CD8-positive, alpha-beta memory T cell (primary cell): Measurements from ENCODE around the gene TMEM120B. TPM values are rescaled to one million over a fixed set of nuclear protein-coding genes. Genes with fewer than 3 reads are reported as not detected.
"Not testable (repeated sequence)": the region's sequence is repeated elsewhere in the genome, so short reads cannot be mapped to it uniquely, and the experiment has no call there.

Source experiments
- CTCF ChIA-PET: fragments of 350-600 bp; sonication (Branson Sonifier 250); formaldehyde crosslinking; loops from one replicate; lab custom pipeline; 2021; ENCODE audit warnings: antibody characterized with exemption; lab: Charles Lee
- POLR2A ChIA-PET: fragments of 350-600 bp; sonication (Branson Sonifier 250); formaldehyde crosslinking; loops from one replicate; lab custom pipeline; 2021; ENCODE audit warnings: antibody characterized with exemption; lab: Charles Lee
- DNase-seq, 5 donors: peaks; one replicate each; pipeline versions ENCODE4 v3.0.0 to v3.0.0-alpha.2; 2020 to 2022; ENCODE audit warnings: mixed read lengths in 1 of 5
- H3K27ac ChIP-seq: one replicate; pipeline ENCODE4 v1.7.0; 2013; ENCODE audit warnings: low read depth, mild to moderate bottlenecking, low read length, moderate library complexity
- H3K27me3 ChIP-seq: 2 replicates; pipeline ENCODE4 v1.7.0; 2013; ENCODE audit warnings: low read length, mild to moderate bottlenecking; ENCODE audit not compliant: insufficient read depth, poor library complexity, severe bottlenecking
- H3K36me3 ChIP-seq: 2 replicates; pipeline ENCODE4 v1.7.0; 2013; ENCODE audit warnings: mild to moderate bottlenecking, low read length, moderate library complexity; ENCODE audit not compliant: insufficient read depth
- H3K4me1 ChIP-seq: 2 replicates; pipeline ENCODE4 v1.7.0; 2013; ENCODE audit warnings: mild to moderate bottlenecking, low read length, moderate library complexity; ENCODE audit not compliant: insufficient read depth
- H3K4me3 ChIP-seq: 2 replicates; pipeline ENCODE4 v1.7.0; 2013; ENCODE audit warnings: mild to moderate bottlenecking, low read length
- H3K9me3 ChIP-seq: 2 replicates; pipeline ENCODE4 v1.7.0; 2013; ENCODE audit warnings: mild to moderate bottlenecking, low read length
- H3K27ac Mint-ChIP-seq, 8 donors: one replicate each; pipeline ENCODE4 v1.8.0; 2020 to 2021; ENCODE audit warnings: mixed read lengths in 8 of 8, mild to moderate bottlenecking in 6 of 8, inconsistent platforms in 3 of 8, moderate library complexity in 3 of 8
- H3K27me3 Mint-ChIP-seq, 2 donors: one replicate each; pipeline ENCODE4 v1.8.0; 2020 to 2021; ENCODE audit warnings: mixed read lengths in 2 of 2, mild to moderate bottlenecking in 1 of 2, moderate library complexity in 1 of 2
- H3K36me3 Mint-ChIP-seq, 3 donors: one replicate each; pipeline ENCODE4 v1.8.0; 2020 to 2021; ENCODE audit warnings: mixed read lengths in 3 of 3, inconsistent platforms in 1 of 3, mild to moderate bottlenecking in 1 of 3
- H3K4me1 Mint-ChIP-seq, 3 donors: one replicate each; pipeline ENCODE4 v1.8.0; 2020 to 2021; ENCODE audit warnings: mixed read lengths in 3 of 3, inconsistent platforms in 1 of 3, mild to moderate bottlenecking in 1 of 3
- H3K4me3 Mint-ChIP-seq, 7 donors: one replicate each; pipeline ENCODE4 v1.8.0; 2020 to 2021; ENCODE audit warnings: mixed read lengths in 7 of 7, mild to moderate bottlenecking in 6 of 7, moderate library complexity in 4 of 7, inconsistent platforms in 2 of 7
- H3K9me3 Mint-ChIP-seq, 5 donors: one replicate each; pipeline ENCODE4 v1.8.0; 2020 to 2022; ENCODE audit warnings: mixed read lengths in 5 of 5, mild to moderate bottlenecking in 3 of 5, moderate library complexity in 2 of 5, inconsistent platforms in 1 of 5
- polyA plus RNA-seq: library from polyadenylated mRNA; unstranded; fragments of 300-500 nt; fragmentation: Illumina TruSeq; gene quantifications from one replicate; pipeline ENCODE4 v1.2.3, GENCODE V29; 2021
- total RNA-seq, 2 experiments: library from RNA; stranded (reverse); gene quantifications; one replicate each; pipeline ENCODE4 v1.2.3, GENCODE V29; 2021

The TMEM120B gene
- total and polyA plus RNA-seq, 3 experiments from 2014 or later = 3.9 to 15.2 (median 12.5) TPM

- peaks cover 5 to 40% (median 12%) of the 10 kb centered on the region in 3 donors for H3K36me3 Mint-ChIP-seq
- H3K27me3 Mint-ChIP-seq = peaks cover 0 to 2% of the 10 kb centered on the region in 2 donors
- H3K9me3 ChIP-seq = no peaks in the 10 kb centered on the region
- H3K4me3 Mint-ChIP-seq = peak overlapping the region; percentile 88 to 96 (median 89)
- peak in 4 of 5 donors; percentile 55 to 71 (median 68) for DNase-seq
- H3K27me3 ChIP-seq = no peaks in the 10 kb centered on the region
- H3K4me1 ChIP-seq = peaks cover 78% of the 10 kb centered on the region
- peak overlapping the region; percentile 79 for H3K4me3 ChIP-seq
- POLR2A ChIA-PET = interaction anchor here (0.6 to 8.3 kb wide), 10 partner anchors 8 to 1668 kb away, joined by 3 to 235 read pairs (median 5); partner anchors contain the start of genes ORAI1, SETD1B, SNRNP35 and TMEM120B
- H3K27ac ChIP-seq = peak overlapping the region; percentile 97
- H3K4me1 Mint-ChIP-seq = peaks cover 70 to 80% (median 74%) of the 10 kb centered on the region in 3 donors
- H3K27ac Mint-ChIP-seq = peak overlapping the region; percentile 99 to 100 (median 100)
- H3K36me3 ChIP-seq = peaks cover 8% of the 10 kb centered on the region
- no peaks in the 10 kb centered on the region for H3K9me3 Mint-ChIP-seq
- CTCF ChIA-PET = interaction anchor here (1.0 to 44.0 kb wide), 3 partner anchors 7 to 95 kb away, joined by 3 to 1908 read pairs (median 1908); partner anchors contain the start of genes RHOF and SETD1B
These were observed 76.8 kb downstream of the TMEM120B start for GRCh38 chr12:121789233-121789781.

GRCh38 chr12:121789800-121790728 is 77.5 kb downstream of the TMEM120B start:
- H3K9me3 Mint-ChIP-seq = no peaks in the 10 kb centered on the region
- H3K4me1 Mint-ChIP-seq = peaks cover 69 to 80% (median 74%) of the 10 kb centered on the region in 3 donors
- Histone ChIP-seq H3K4me1 (peaks cover 78% of the 10 kb centered on the region), H3K4me3 (peak overlapping the region; percentile 79), H3K9me3 (no peaks in the 10 kb centered on the region), H3K27me3 (no peaks in the 10 kb centered on the region), H3K36me3 (peaks cover 8% of the 10 kb centered on the region), H3K27ac (peak overlapping the region; percentile 97)
- H3K36me3 Mint-ChIP-seq = peaks cover 0 to 37% (median 7%) of the 10 kb centered on the region in 3 donors
- ChIA-PET CTCF (interaction anchor here (0.6 to 44.0 kb wide), 5 partner anchors 8 to 291 kb away, joined by 3 to 1908 read pairs (median 4); partner anchors contain the start of genes RHOF and SETD1B), POLR2A (interaction anchor here (0.6 to 8.3 kb wide), 10 partner anchors 9 to 1668 kb away, joined by 3 to 235 read pairs (median 5); partner anchors contain the start of genes ORAI1, SETD1B, SNRNP35 and TMEM120B)
- H3K4me3 Mint-ChIP-seq = peak overlapping the region; percentile 88 to 96 (median 89)
- H3K27ac Mint-ChIP-seq = peak overlapping the region; percentile 99 to 100 (median 100)
- H3K27me3 Mint-ChIP-seq = peaks cover 0 to 2% of the 10 kb centered on the region in 2 donors
- DNase-seq = peak; percentile 93 to 98 (median 95)

GRCh38 chr12:121790785-121791184 is 78.2 kb downstream of the TMEM120B start:
- H3K4me3 ChIP-seq = peak overlapping the region; percentile 99
- ChIA-PET POLR2A (interaction anchor here (0.5 to 8.3 kb wide), 4 partner anchors 9 to 125 kb away, joined by 4 to 235 read pairs (median 44); partner anchors contain the start of gene SETD1B), CTCF (interaction anchor here (0.6 to 44.0 kb wide), 4 partner anchors 8 to 292 kb away, joined by 3 to 1908 read pairs (median 956); partner anchors contain the start of genes RHOF and SETD1B)
- peak overlapping the region; percentile 88 to 96 (median 89) for H3K4me3 Mint-ChIP-seq
- H3K9me3 ChIP-seq, H3K27me3 ChIP-seq, H3K27me3 Mint-ChIP-seq, H3K9me3 Mint-ChIP-seq, DNase-seq, H3K36me3 ChIP-seq: not testable (repeated sequence)
- H3K4me1 ChIP-seq = peaks cover 80% of the 10 kb centered on the region
- peak overlapping the region; percentile 99 to 100 (median 100) for H3K27ac Mint-ChIP-seq
- peaks cover 71 to 81% (median 75%) of the 10 kb centered on the region in 3 donors for H3K4me1 Mint-ChIP-seq
- peak overlapping the region; percentile 97 for H3K27ac ChIP-seq
- H3K36me3 Mint-ChIP-seq = peaks cover 0 to 43% (median 7%) of the 10 kb centered on the region in 3 donors

- peaks cover 68% of the 10 kb centered on the region for H3K4me1 ChIP-seq
- Mint-ChIP-seq H3K36me3 (peaks cover 0 to 43% (median 6%) of the 10 kb centered on the region in 3 donors), H3K4me1 (peaks cover 61 to 76% (median 64%) of the 10 kb centered on the region in 3 donors), H3K4me3 (peak overlapping the region; percentile 88 to 96 (median 89)), H3K27ac (peak overlapping the region; percentile 99 to 100 (median 100)), H3K27me3 (peaks cover 0 to 2% of the 10 kb centered on the region in 2 donors), H3K9me3 (no peaks in the 10 kb centered on the region)
- no peaks in the 10 kb centered on the region for H3K27me3 ChIP-seq
- peak overlapping the region; percentile 99 for H3K4me3 ChIP-seq
- no peaks in the 10 kb centered on the region for H3K9me3 ChIP-seq
- POLR2A ChIA-PET = interaction anchor here (3.7 to 12.2 kb wide), 5 partner anchors 10 to 20 kb away, joined by 29 to 277 read pairs (median 58); partner anchors contain the start of gene SETD1B
- peak; percentile 41 to 70 (median 50) for DNase-seq
- peaks cover 8% of the 10 kb centered on the region for H3K36me3 ChIP-seq
- CTCF ChIA-PET = interaction anchor here (1.3 to 44.0 kb wide), 6 partner anchors 8 to 97 kb away, joined by 4 to 1908 read pairs (median 94); partner anchors contain the start of genes PSMD9, RHOF, SETD1B and TMEM120B
- H3K27ac ChIP-seq = peak overlapping the region; percentile 79
These were observed 79.4 kb downstream of the TMEM120B start for GRCh38 chr12:121791671-121792551.

- Histone ChIP-seq H3K36me3 (peaks cover 10% of the 10 kb centered on the region), H3K9me3 (no peaks in the 10 kb centered on the region), H3K27ac (peak overlapping the region; percentile 79), H3K4me3 (peak overlapping the region; percentile 99), H3K27me3 (no peaks in the 10 kb centered on the region), H3K4me1 (peaks cover 64% of the 10 kb centered on the region)
- peak in 4 of 5 donors; percentile 60 to 80 (median 67) for DNase-seq
- H3K9me3 Mint-ChIP-seq = no peaks in the 10 kb centered on the region
- ChIA-PET POLR2A (interaction anchor here (0.6 to 12.2 kb wide), 10 partner anchors 11 to 1501 kb away, joined by 3 to 277 read pairs (median 11); partner anchors contain the start of genes PSMD9, RNU4-2, SETD1B and TMEM120B), CTCF (interaction anchor here (0.6 to 44.0 kb wide), 9 partner anchors 7 to 256 kb away, joined by 3 to 1908 read pairs (median 42); partner anchors contain the start of genes CFAP251, PSMD9, RHOF and SETD1B)
- peaks cover 0 to 46% (median 8%) of the 10 kb centered on the region in 3 donors for H3K36me3 Mint-ChIP-seq
- peak overlapping the region; percentile 88 to 96 (median 89) for H3K4me3 Mint-ChIP-seq
- H3K27me3 Mint-ChIP-seq = peaks cover 0 to 2% of the 10 kb centered on the region in 2 donors
- H3K4me1 Mint-ChIP-seq = peaks cover 56 to 76% (median 61%) of the 10 kb centered on the region in 3 donors
- H3K27ac Mint-ChIP-seq = peak overlapping the region; percentile 99 to 100 (median 100)
These were observed 80.3 kb downstream of the TMEM120B start for GRCh38 chr12:121792607-121793439.

- peaks cover 16% of the 10 kb centered on the region for H3K36me3 ChIP-seq
- CTCF ChIA-PET = interaction anchor here (0.8 to 44.0 kb wide), 27 partner anchors 7 to 338 kb away, joined by 3 to 1908 read pairs (median 7); partner anchors contain the start of genes CFAP251, PSMD9, RHOF and SETD1B
- no peaks in the 10 kb centered on the region for H3K27me3 ChIP-seq
- H3K27me3 Mint-ChIP-seq = peaks cover 0 to 2% of the 10 kb centered on the region in 2 donors
- peak within 1 kb of the TSS; percentile 79 for H3K27ac ChIP-seq
- H3K4me3 Mint-ChIP-seq = peak within 1 kb of the TSS; percentile 88 to 96 (median 89)
- H3K27ac Mint-ChIP-seq = peak within 1 kb of the TSS; percentile 99 to 100 (median 100)
- POLR2A ChIA-PET = interaction anchor here (0.7 to 12.2 kb wide), 11 partner anchors 11 to 1501 kb away, joined by 3 to 277 read pairs (median 9); partner anchors contain the start of genes PSMD9, RNU4-2, SETD1B and TMEM120B
- peaks cover 64% of the 10 kb centered on the region for H3K4me1 ChIP-seq
- no peaks in the 10 kb centered on the region for H3K9me3 ChIP-seq
- H3K36me3 Mint-ChIP-seq = peaks cover 0 to 50% (median 8%) of the 10 kb centered on the region in 3 donors
- H3K4me1 Mint-ChIP-seq = peaks cover 54 to 74% (median 58%) of the 10 kb centered on the region in 3 donors
- no peaks in the 10 kb centered on the region for H3K9me3 Mint-ChIP-seq
- peak within 1 kb of the TSS; percentile 99 for H3K4me3 ChIP-seq
- DNase-seq = peak in 1 of 5 donors; percentile 60
These were observed 80.9 kb downstream of the TMEM120B start, which contains the start of gene RHOF for GRCh38 chr12:121793440-121793837. Gene RHOF (minus strand): TSS chr12:121793688. CDS start chr12:121793633, 55 bp downstream.
